Ovary (tissue), 3 donors: ENCODE measurements around the gene PTPN3.

Source experiments
- CTCF ChIP-seq, 3 donors: fragments of 450-650 bp in 2 of 3; fragments of 200-600 bp in 1 of 3; IDR thresholded peaks; one replicate each; pipeline versions ENCODE4 v1.5.1 to v1.8.0; 2016 to 2022; ENCODE audit warnings: antibody characterized with exemption in 3 of 3, mild to moderate bottlenecking in 1 of 3
- EP300 ChIP-seq: sonication (generic); formaldehyde crosslinking; IDR thresholded peaks from one replicate; pipeline ENCODE4 v1.6.1; 2017; ENCODE audit warnings: antibody characterized with exemption
- POLR2A ChIP-seq: fragments of 450-650 bp; IDR thresholded peaks from one replicate; pipeline ENCODE4 v1.6.1; 2017; ENCODE audit warnings: antibody characterized with exemption, mild to moderate bottlenecking, moderate library complexity
- donor health status: DM: no; HTN: no; CAD: no.

DNA sequence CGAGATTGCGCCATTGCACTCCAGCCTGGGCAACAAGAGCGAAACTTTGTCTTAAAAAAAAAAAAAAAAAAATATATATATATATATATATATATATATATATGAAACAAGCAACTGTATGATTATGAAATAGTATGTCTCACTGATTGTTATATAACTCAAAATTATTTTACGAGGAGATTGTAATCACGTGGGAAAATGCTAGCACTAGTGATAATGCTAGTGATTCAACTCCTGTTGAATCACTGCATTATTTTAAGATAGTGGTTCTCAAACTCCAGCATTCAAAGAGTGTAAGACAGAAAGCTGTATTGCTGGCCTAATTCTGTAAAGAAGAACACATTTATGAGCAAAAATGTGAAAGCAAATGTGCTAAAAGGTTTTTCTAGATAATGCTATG lies 12.4 kb upstream of the PTPN3 start:
- TF ChIP-seq CTCF (IDR thresholded peaks at IDR 0.05) (no peak), POLR2A (no peak), EP300 (no peak)
